Endothelial cell of umbilical vein (primary cell): Measurements from ENCODE around the gene GPR161. TPM values are rescaled to one million over a fixed set of nuclear protein-coding genes. Genes with fewer than 3 reads are reported as not detected.

Experiments
- BruUV-seq: library from RNA; stranded (reverse); fragments of 400-500 nt; replicated peaks from 2 replicates; lab custom pipeline; 2021; lab: Mats Ljungman, UMichigan
- CTCF ChIA-PET: fragments of 300-600, 350-600 bp; sonication (Branson Sonifier 250); formaldehyde crosslinking; loops from one replicate; lab custom pipeline; 2021; ENCODE audit warnings: antibody characterized with exemption, inconsistent platforms; lab: Charles Lee
- POLR2A ChIA-PET: fragments of 300-600, 350-600 bp; sonication (Branson Sonifier 250); formaldehyde crosslinking; loops from one replicate; lab custom pipeline; 2021; ENCODE audit warnings: antibody characterized with exemption, inconsistent platforms; lab: Charles Lee
- DNase-seq: peaks from one replicate; pipeline ENCODE4 v3.0.0-alpha.2; 2011; ENCODE audit warnings: low read depth, low spot score
- FAIRE-seq: peaks from 2 replicates; lab custom pipeline; 2011; peaks lifted over from hg19 to GRCh38; lab: Jason Lieb, UNC
- H2AFZ ChIP-seq: 2 replicates; pipeline ENCODE4 v1.6.0; 2012; ENCODE audit warnings: low read depth, low read length, control low read depth, inconsistent platforms
- H3K27ac ChIP-seq: 2 replicates; pipeline ENCODE4 v1.5.1; 2011; ENCODE audit warnings: low read depth, mild to moderate bottlenecking, control low read depth, low read length, moderate library complexity; ENCODE audit not compliant: insufficient read depth
- H3K27me3 ChIP-seq, 2 experiments: 2 replicates each; pipeline versions ENCODE4 v1.6.0 to v1.6.1; 2011; ENCODE audit warnings: low read length in 2 of 2, mixed read lengths in 1 of 2; ENCODE audit not compliant: control insufficient read depth in 2 of 2, insufficient read depth in 2 of 2
- H3K36me3 ChIP-seq, 2 experiments: 2 replicates in 1 of 2; 3 replicates in 1 of 2; pipeline ENCODE4 v1.5.1; 2011; ENCODE audit warnings: low read length in 2 of 2, mild to moderate bottlenecking in 1 of 2, moderate library complexity in 1 of 2; ENCODE audit not compliant: control insufficient read depth in 2 of 2, insufficient read depth in 2 of 2; ENCODE audit errors: extremely low read depth in 1 of 2
- H3K4me1 ChIP-seq: 3 replicates; pipeline ENCODE4 v1.5.1; 2011; ENCODE audit warnings: mild to moderate bottlenecking, low read length; ENCODE audit not compliant: control insufficient read depth, insufficient read depth; ENCODE audit errors: extremely low read depth
- H3K4me2 ChIP-seq: 2 replicates; pipeline ENCODE4 v1.6.1; 2011; ENCODE audit warnings: low read length, control low read depth, mixed read lengths; ENCODE audit not compliant: insufficient read depth
- H3K4me3 ChIP-seq, 3 experiments: fragments of 200-600 bp in 1 of 3; sonication (generic), shearing (Covaris generic) in 1 of 3; replicated peaks in 1 of 3; 2 replicates each; pipeline ENCODE4 v1.5.1; 2011 to 2016; ENCODE audit warnings: control low read depth in 3 of 3, low read length in 3 of 3, mild to moderate bottlenecking in 2 of 3, inconsistent platforms in 1 of 3, low read depth in 1 of 3, moderate library complexity in 1 of 3; ENCODE audit not compliant: insufficient read depth in 1 of 3
- H3K79me2 ChIP-seq: 2 replicates; pipeline ENCODE4 v1.6.0; 2012; ENCODE audit warnings: low read length, inconsistent platforms; ENCODE audit not compliant: control insufficient read depth, insufficient read depth
- H3K9ac ChIP-seq: replicated peaks from 2 replicates; pipeline ENCODE3; 2011; ENCODE audit warnings: low read length, control low read depth; ENCODE audit not compliant: insufficient read depth; ENCODE audit errors: extremely low read depth
- H3K9me1 ChIP-seq: replicated peaks from 3 replicates; pipeline ENCODE4 v1.6.0; 2011; ENCODE audit warnings: mild to moderate bottlenecking, low read length; ENCODE audit not compliant: control insufficient read depth, insufficient read depth; ENCODE audit errors: extremely low read depth
- H3K9me3 ChIP-seq: replicated peaks from 2 replicates; pipeline ENCODE4 v1.5.1; 2012; ENCODE audit warnings: low read length, inconsistent platforms; ENCODE audit not compliant: control insufficient read depth, insufficient read depth
- H4K20me1 ChIP-seq: replicated peaks from 2 replicates; pipeline ENCODE3; 2011; ENCODE audit warnings: mild to moderate bottlenecking, low read length; ENCODE audit not compliant: control insufficient read depth, insufficient read depth; ENCODE audit errors: extremely low read depth
- CTCF ChIP-seq, 2 donors: IDR thresholded peaks; 1 replicate in 1 of 2; 2 replicates in 1 of 2; pipeline ENCODE4 v1.5.1; 2011; ENCODE audit warnings: low read length in 2 of 2, mild to moderate bottlenecking in 2 of 2, moderate library complexity in 2 of 2, control low read depth in 1 of 2, inconsistent platforms in 1 of 2, low read depth in 1 of 2; ENCODE audit not compliant: insufficient read depth in 1 of 2; ENCODE audit errors: extremely low read depth in 1 of 2
- EZH2 ChIP-seq: IDR thresholded peaks from 2 replicates; pipeline ENCODE4 v1.6.1; 2012; ENCODE audit warnings: borderline replicate concordance, low read depth, mild to moderate bottlenecking, moderate library complexity, low read length, inconsistent platforms; ENCODE audit not compliant: severe bottlenecking
- FOS ChIP-seq: IDR thresholded peaks from 2 replicates; pipeline ENCODE4 v1.6.1; 2011; ENCODE audit warnings: mild to moderate bottlenecking, low read length, moderate library complexity, borderline replicate concordance; ENCODE audit not compliant: insufficient read depth
- GATA2 ChIP-seq: IDR thresholded peaks from 2 replicates; pipeline ENCODE4 v1.7.0; 2011; ENCODE audit warnings: low read depth, mild to moderate bottlenecking, moderate library complexity, mixed read lengths, low read length; ENCODE audit not compliant: insufficient read length, insufficient read depth
- JUN ChIP-seq: IDR thresholded peaks from 2 replicates; pipeline ENCODE4 v1.6.1; 2011; ENCODE audit warnings: borderline replicate concordance, low read depth; ENCODE audit not compliant: insufficient read length, insufficient read depth
- MAX ChIP-seq: IDR thresholded peaks from 2 replicates; pipeline ENCODE4 v1.6.1; 2011; ENCODE audit not compliant: insufficient read depth, insufficient read length
- MYC ChIP-seq: IDR thresholded peaks from one replicate; pipeline ENCODE4 v1.6.1; 2011; ENCODE audit warnings: mild to moderate bottlenecking, low read depth, low read length
- POLR2A ChIP-seq: IDR thresholded peaks from 2 replicates; pipeline ENCODE4 v1.6.1; 2012; ENCODE audit warnings: low read depth, mild to moderate bottlenecking, control low read depth, low read length
- POLR2AphosphoS5 ChIP-seq: IDR thresholded peaks from 2 replicates; pipeline ENCODE4 v1.6.1; 2012; ENCODE audit warnings: low read depth, mild to moderate bottlenecking, control low read depth, low read length, moderate library complexity; ENCODE audit not compliant: insufficient read depth
- dilution Hi-C: fragments of 300-500 bp; cut with MboI; formaldehyde crosslinking; loops from one replicate; pipeline ENCODE4 v1.15.0; 2019; ENCODE audit warnings: low sequenced_read_pairs; ENCODE audit not compliant: extremely low pct_ligation_motif_present
- intact Hi-C: fragments of 100-400 bp; cut with micrococcal nuclease; formaldehyde crosslinking; loops from one replicate; pipeline ENCODE4 v1.10.0; 2022
- polyA plus RNA-seq, 4 experiments: library from polyadenylated mRNA; depleted of rRNA in 3 of 4; stranded (reverse) in 3 of 4; unstranded in 1 of 4; fragments of >200 nt; gene quantifications; 2 replicates each; pipeline versions ENCODE4 v1.2.1 to v1.2.3, GENCODE V29; 2011 to 2012; ENCODE audit warnings: missing spikeins in 1 of 4
- total RNA-seq: library from RNA; stranded (reverse); gene quantifications from 2 replicates; pipeline ENCODE4 v1.2.3, GENCODE V29; 2021

GPR161 gene
- total and polyA plus RNA-seq, 2 donors (not counting 3 experiments of a cell fraction or from before 2014, with no cell fraction given) = 34.7 to 36.5 TPM

- H3K79me2 ChIP-seq = no peaks in the 10 kb centered on the region
- no peak overlapping the region for H3K9ac ChIP-seq
- TF ChIP-seq POLR2A = no peak
- TF ChIP-seq EZH2 = no peak
- no peak for TF ChIP-seq MYC
- no peak for TF ChIP-seq JUN
- no peak for TF ChIP-seq POLR2AphosphoS5
- TF ChIP-seq FOS = no peak
- no peak for TF ChIP-seq CTCF (IDR thresholded peaks at IDR 0.05; ENCODE audit: extremely low read depth in 1 of 2, insufficient read depth in 1 of 2, low read depth in 1 of 2, low read length in 2 of 2)
- no peak for TF ChIP-seq MAX
- TF ChIP-seq GATA2 = no peak
Observed at GRCh38 chr1:168095476-168095875, 41.3 kb downstream of the GPR161 start.

More at GRCh38 chr1:168095476-168095875, 41.3 kb downstream of the GPR161 start:
- H3K4me2 ChIP-seq = no peak overlapping the region
- H4K20me1 ChIP-seq = no peaks in the 10 kb centered on the region
- H3K4me3 ChIP-seq = no peak overlapping the region
- dilution Hi-C loops = no loop called here
- DNase-seq = no peak
- ChIA-PET CTCF (interaction anchor here (1.1 to 2.2 kb wide), 2 partner anchors 10 to 13 kb away, joined by 7 to 8 read pairs; no protein-coding TSS in a partner anchor), POLR2A (no interaction called here)
- no peaks in the 10 kb centered on the region for H3K4me1 ChIP-seq
- no peaks in the 10 kb centered on the region for H3K9me1 ChIP-seq
- no peaks in the 10 kb centered on the region for H3K27me3 ChIP-seq
- no peak overlapping the region for H2AFZ ChIP-seq
- intact Hi-C loops = no loop called here
- no peak for FAIRE-seq
- no peak overlapping the region for H3K27ac ChIP-seq
- BruUV-seq = no TSS peak
- H3K36me3 ChIP-seq = peaks cover 0 to 23% of the 10 kb centered on the region in 2 experiments
- H3K9me3 ChIP-seq = no peaks in the 10 kb centered on the region
